Trophoblast cell (in vitro differentiated cells and primary cell): Measurements from ENCODE around the gene DVL2.

Experiments used
- DNase-seq, 2 donors: peaks; one replicate each; pipeline ENCODE4 v3.0.0-alpha.2; 2016
- H2AFZ ChIP-seq: 2 replicates; pipeline ENCODE4 v1.6.1; 2013; ENCODE audit warnings: low read length, moderate library complexity, mild to moderate bottlenecking; ENCODE audit not compliant: insufficient read depth, poor library complexity
- H2AK5ac ChIP-seq: 2 replicates; pipeline ENCODE4 v1.6.1; 2013; ENCODE audit warnings: mild to moderate bottlenecking, low read length
- H2BK120ac ChIP-seq: 2 replicates; pipeline ENCODE4 v1.6.1; 2013; ENCODE audit warnings: low read length, mild to moderate bottlenecking, moderate library complexity; ENCODE audit not compliant: insufficient read depth, poor library complexity
- H2BK12ac ChIP-seq: 2 replicates; pipeline ENCODE4 v1.6.1; 2013; ENCODE audit warnings: mild to moderate bottlenecking, low read length, moderate library complexity
- H2BK5ac ChIP-seq: 2 replicates; pipeline ENCODE4 v1.6.1; 2013; ENCODE audit warnings: low read length, low read depth, moderate library complexity, mild to moderate bottlenecking; ENCODE audit not compliant: poor library complexity
- H3K14ac ChIP-seq: 2 replicates; pipeline ENCODE4 v1.6.1; 2013; ENCODE audit warnings: mild to moderate bottlenecking, low read length
- H3K18ac ChIP-seq: 2 replicates; pipeline ENCODE4 v1.6.1; 2013; ENCODE audit warnings: mild to moderate bottlenecking, low read length
- H3K23ac ChIP-seq: 2 replicates; pipeline ENCODE4 v1.6.1; 2013; ENCODE audit warnings: low read length
- H3K27ac ChIP-seq: 2 replicates; pipeline ENCODE4 v1.5.1; 2013; ENCODE audit warnings: low read depth, mild to moderate bottlenecking, inconsistent platforms, low read length, moderate library complexity
- H3K27me3 ChIP-seq: 2 replicates; pipeline ENCODE4 v1.6.1; 2013; ENCODE audit warnings: inconsistent platforms, mild to moderate bottlenecking, low read length, moderate library complexity; ENCODE audit not compliant: insufficient read depth
- H3K36me3 ChIP-seq, 2 experiments: 1 replicate in 1 of 2; 2 replicates in 1 of 2; pipeline ENCODE4 v1.6.1; 2013; ENCODE audit warnings: low read length in 2 of 2, mild to moderate bottlenecking in 2 of 2, moderate library complexity in 1 of 2; ENCODE audit not compliant: insufficient read depth in 2 of 2, control insufficient read depth in 1 of 2
- H3K4ac ChIP-seq: 2 replicates; pipeline ENCODE4 v1.6.1; 2013; ENCODE audit warnings: low read depth, mild to moderate bottlenecking, low read length, moderate library complexity
- H3K4me1 ChIP-seq, 2 experiments: 1 replicate in 1 of 2; 2 replicates in 1 of 2; pipeline ENCODE4 v1.6.1; 2013; ENCODE audit warnings: low read length in 2 of 2, mild to moderate bottlenecking in 2 of 2, moderate library complexity in 1 of 2; ENCODE audit not compliant: insufficient read depth in 2 of 2, control insufficient read depth in 1 of 2
- H3K4me2 ChIP-seq: 2 replicates; pipeline ENCODE4 v1.6.1; 2013; ENCODE audit warnings: inconsistent platforms, mild to moderate bottlenecking, low read length, moderate library complexity
- H3K4me3 ChIP-seq: 2 replicates; pipeline ENCODE4 v1.5.1; 2013; ENCODE audit warnings: mild to moderate bottlenecking, low read depth, low read length, inconsistent platforms
- H3K79me1 ChIP-seq: one replicate; pipeline ENCODE4 v1.6.1; 2013; ENCODE audit warnings: low read length
- H3K79me2 ChIP-seq: 2 replicates; pipeline ENCODE4 v1.6.1; 2013; ENCODE audit warnings: low read length, mild to moderate bottlenecking; ENCODE audit not compliant: control insufficient read depth, insufficient read depth, poor library complexity
- H3K9ac ChIP-seq: 2 replicates; pipeline ENCODE4 v1.6.1; 2013; ENCODE audit warnings: mild to moderate bottlenecking, low read length
- H3K9me3 ChIP-seq: 2 replicates; pipeline ENCODE4 v1.6.1; 2013; ENCODE audit warnings: low read depth, mild to moderate bottlenecking, control low read depth, inconsistent platforms, low read length; ENCODE audit not compliant: insufficient read depth
- H4K12ac ChIP-seq: 2 replicates; pipeline ENCODE4 v1.6.1; 2013; ENCODE audit warnings: low read depth, mild to moderate bottlenecking, low read length, moderate library complexity
- H4K8ac ChIP-seq: 2 replicates; pipeline ENCODE4 v1.6.1; 2013; ENCODE audit warnings: low read depth, mild to moderate bottlenecking, low read length, moderate library complexity
- H4K91ac ChIP-seq: one replicate; pipeline ENCODE4 v1.6.1; 2013; ENCODE audit warnings: low read depth, mild to moderate bottlenecking, low read length, moderate library complexity
- WGBS: extraction: QIAGEN DNeasy Blood & Tissue Kit; methylation state at CpG from one replicate; pipeline ENCODE4 v1.1.7; 2013; ENCODE audit warnings: missing lambda C conversion rate; ENCODE audit not compliant: insufficient read length, insufficient coverage; ENCODE audit errors: extremely low coverage; 5-methylcytosine and 5-hydroxymethylcytosine counted together

Gene DVL2

GRCh38 chr17:7220593-7221277 is 13.6 kb downstream of the DVL2 start:
- peak overlapping the region; percentile 95 for H3K18ac ChIP-seq
- peaks cover 24% of the 10 kb centered on the region for H3K79me1 ChIP-seq
- H3K36me3 ChIP-seq = peaks cover 48 to 50% of the 10 kb centered on the region in 2 experiments
- WGBS = no CpG with 5 or more reads among the region's 11 CpGs
- H3K27me3 ChIP-seq = no peaks in the 10 kb centered on the region
- no peak overlapping the region for H2AFZ ChIP-seq
- no peak overlapping the region for H3K23ac ChIP-seq
- peak overlapping the region; percentile 49 for H4K12ac ChIP-seq
- peak overlapping the region; percentile 49 for H2BK120ac ChIP-seq
- peak overlapping the region; percentile 71 for H4K8ac ChIP-seq
- H3K4me1 ChIP-seq = peaks cover 46 to 52% of the 10 kb centered on the region in 2 experiments
- no peaks in the 10 kb centered on the region for H3K9me3 ChIP-seq
- H3K79me2 ChIP-seq = peaks cover 10% of the 10 kb centered on the region
- peak overlapping the region; percentile 71 for H2AK5ac ChIP-seq
- H3K4me3 ChIP-seq = peak overlapping the region; percentile 97
- DNase-seq = no peak
- H3K9ac ChIP-seq = peak overlapping the region; percentile 93
- H2BK5ac ChIP-seq = peak overlapping the region; percentile 96
- H3K4ac ChIP-seq = peak overlapping the region; percentile 65
- peak overlapping the region; percentile 85 for H3K4me2 ChIP-seq
- H4K91ac ChIP-seq = peak overlapping the region; percentile 99
- peak overlapping the region; percentile 98 for H3K27ac ChIP-seq
- H3K14ac ChIP-seq = peak overlapping the region; percentile 95
- no peak overlapping the region for H2BK12ac ChIP-seq

GRCh38 chr17:7219812-7220592 is 14.3 kb downstream of the DVL2 start, which contains the start of the genes ACADVL and DLG4:
Gene ACADVL, plus strand, starts transcription at chr17:7219938. Its CDS starts 47 bp downstream, at chr17:7219985.
Gene DLG4, minus strand, starts transcription at chr17:7219836.
- Histone ChIP-seq H3K4me1 (peaks cover 50 to 58% of the 10 kb centered on the region in 2 experiments), H2BK120ac (peak within 1 kb of the TSS; percentile 93), H3K4me3 (peak within 1 kb of the TSS; percentile 97), H3K27ac (peak within 1 kb of the TSS; percentile 98), H4K91ac (peak within 1 kb of the TSS; percentile 99), H3K18ac (peak within 1 kb of the TSS; percentile 95), H3K79me1 (peaks cover 24% of the 10 kb centered on the region), H3K27me3 (no peaks in the 10 kb centered on the region), H4K12ac (peak within 1 kb of the TSS; percentile 83), H3K79me2 (peaks cover 10% of the 10 kb centered on the region), H3K4me2 (peak within 1 kb of the TSS; percentile 85), H3K14ac (peak within 1 kb of the TSS; percentile 95), H3K9me3 (no peaks in the 10 kb centered on the region), H3K9ac (peak within 1 kb of the TSS; percentile 93), H3K23ac (no peak within 1 kb of the TSS), H2AFZ (peak within 1 kb of the TSS; percentile 51), H2BK12ac (peak within 1 kb of the TSS; percentile 82), H2BK5ac (peak within 1 kb of the TSS; percentile 96), H3K36me3 (peaks cover 41 to 44% of the 10 kb centered on the region in 2 experiments), H3K4ac (peak within 1 kb of the TSS; percentile 89), H4K8ac (peak within 1 kb of the TSS; percentile 88), H2AK5ac (peak within 1 kb of the TSS; percentile 72)
- WGBS = no CpG with 5 or more reads among the region's 63 CpGs
- peak; percentile 93 to 96 for DNase-seq

GRCh38 chr17:7219229-7219811 is 15.0 kb downstream of the DVL2 start:
- Histone ChIP-seq H2BK120ac (peak overlapping the region; percentile 50), H3K4me3 (peak overlapping the region; percentile 97), H3K79me1 (peaks cover 26% of the 10 kb centered on the region), H3K36me3 (peaks cover 35 to 37% of the 10 kb centered on the region in 2 experiments), H3K9me3 (no peaks in the 10 kb centered on the region), H3K4me1 (peaks cover 50 to 63% of the 10 kb centered on the region in 2 experiments), H3K18ac (peak overlapping the region; percentile 71), H2AK5ac (peak overlapping the region; percentile 44), H3K79me2 (peaks cover 10% of the 10 kb centered on the region), H3K14ac (peak overlapping the region; percentile 70), H4K8ac (peak overlapping the region; percentile 68), H3K27me3 (no peaks in the 10 kb centered on the region), H3K27ac (peak overlapping the region; percentile 24), H3K9ac (no peak overlapping the region), H3K4ac (peak overlapping the region; percentile 29), H3K23ac (no peak overlapping the region), H4K91ac (peak overlapping the region; percentile 99), H4K12ac (peak overlapping the region; percentile 63), H2BK5ac (no peak overlapping the region), H2AFZ (peak overlapping the region; percentile 21), H2BK12ac (peak overlapping the region; percentile 32), H3K4me2 (peak overlapping the region; percentile 85)
- no CpG with 5 or more reads among the region's 12 CpGs for WGBS
- DNase-seq = no peak

- peaks cover 26% of the 10 kb centered on the region for H3K79me1 ChIP-seq
- H3K79me2 ChIP-seq = peaks cover 10% of the 10 kb centered on the region
- peak overlapping the region; percentile 54 for H2AK5ac ChIP-seq
- H2BK5ac ChIP-seq = no peak overlapping the region
- H2BK12ac ChIP-seq = peak overlapping the region; percentile 82
- no peak overlapping the region for H3K4ac ChIP-seq
- H3K36me3 ChIP-seq = peaks cover 29 to 32% of the 10 kb centered on the region in 2 experiments
- DNase-seq = no peak
- no peaks in the 10 kb centered on the region for H3K27me3 ChIP-seq
- H4K8ac ChIP-seq = peak overlapping the region; percentile 32
- no peak overlapping the region for H3K14ac ChIP-seq
- peak overlapping the region; percentile 21 for H2AFZ ChIP-seq
- H3K4me1 ChIP-seq = peaks cover 48 to 66% of the 10 kb centered on the region in 2 experiments
- WGBS = no CpG with 5 or more reads among the region's 6 CpGs
- H2BK120ac ChIP-seq = no peak overlapping the region
- H3K4me3 ChIP-seq = no peak overlapping the region
- peak overlapping the region; percentile 73 for H4K91ac ChIP-seq
- H3K4me2 ChIP-seq = no peak overlapping the region
- no peak overlapping the region for H3K23ac ChIP-seq
- H3K18ac ChIP-seq = no peak overlapping the region
- no peak overlapping the region for H4K12ac ChIP-seq
- no peak overlapping the region for H3K9ac ChIP-seq
- no peak overlapping the region for H3K27ac ChIP-seq
- H3K9me3 ChIP-seq = no peaks in the 10 kb centered on the region
Measured at GRCh38 chr17:7218758-7219157, 15.6 kb downstream of the DVL2 start.
